NCI-H2029 treated with DMSO at 0.1 percent for 48 hours (cell line): Measurements from ENCODE around the gene SSBP4.

Experiments used
- DNase-seq: peaks from one replicate; lab custom pipeline; 2025; lab: John Stamatoyannopoulos, UW

Gene SSBP4

GRCh38 chr19:18421371-18421959, 2.3 kb downstream of the SSBP4 start:
- DNase-seq: no peak

- DNase-seq: no peak
Observed at GRCh38 chr19:18422530-18423191, 3.5 kb downstream of the SSBP4 start.

- DNase-seq: no peak
Observed at GRCh38 chr19:18423258-18424020, 4.2 kb downstream of the SSBP4 start.

- no peak for DNase-seq
Observed at GRCh38 chr19:18424122-18424889, 5.1 kb downstream of the SSBP4 start.

GRCh38 chr19:18424890-18425514, 5.8 kb downstream of the SSBP4 start:
- no peak for DNase-seq

GRCh38 chr19:18425515-18426415, 6.6 kb downstream of the SSBP4 start:
- DNase-seq: no peak

- no peak for DNase-seq
Observed at GRCh38 chr19:18426416-18426767, 7.2 kb downstream of the SSBP4 start.

GRCh38 chr19:18427080-18427742, 8.0 kb downstream of the SSBP4 start:
- no peak for DNase-seq

GRCh38 chr19:18427743-18428113, 8.5 kb downstream of the SSBP4 start:
- DNase-seq: no peak

GRCh38 chr19:18428173-18428786, 9.1 kb downstream of the SSBP4 start:
- DNase-seq: no peak

- DNase-seq: peak; percentile 59
Observed at GRCh38 chr19:18428787-18429674, 9.8 kb downstream of the SSBP4 start.

- no peak for DNase-seq
Observed at GRCh38 chr19:18429717-18430416, 10.7 kb downstream of the SSBP4 start.

GRCh38 chr19:18430417-18431144, 11.4 kb downstream of the SSBP4 start:
- no peak for DNase-seq

- DNase-seq: no peak
Observed at GRCh38 chr19:18431351-18432197, 12.4 kb downstream of the SSBP4 start.

GRCh38 chr19:18432275-18433014, 13.2 kb downstream of the SSBP4 start:
- no peak for DNase-seq
